Heart left ventricle (tissue), 16 donors: ENCODE measurements around the gene ELAVL1. TPM values are rescaled to one million over a fixed set of nuclear protein-coding genes. Genes with fewer than 3 reads are reported as not detected.
"Not testable (repeated sequence)": the region's sequence is repeated elsewhere in the genome, so short reads cannot be mapped to it uniquely, and the experiment has no call there.

Source experiments
- ATAC-seq, 4 donors: fragments of 200-7000 bp; cut with Tn5 transposase; one replicate each; pipeline ENCODE4 v1.9.1; 2020 to 2022; ENCODE audit warnings: moderate library complexity in 4 of 4, mild to moderate bottlenecking in 3 of 4, moderate number of reproducible peaks in 1 of 4
- DNase-seq, 5 donors: peaks; one replicate each; pipeline ENCODE4 v3.0.0-alpha.2; 2020
- H3K27ac ChIP-seq, 12 donors: fragments of 200-600 bp; sonication (generic) in 4 of 12; one replicate each; pipeline versions ENCODE4 v1.5.0 to v1.8.0; 2016 to 2022; ENCODE audit warnings: mild to moderate bottlenecking in 2 of 12
- H3K27me3 ChIP-seq, 9 donors: fragments of 200-600 bp; sonication (generic) in 2 of 9; one replicate each; pipeline versions ENCODE4 v1.5.1 to v1.8.0; 2016 to 2022; ENCODE audit warnings: mild to moderate bottlenecking in 3 of 9
- H3K36me3 ChIP-seq, 9 donors: fragments of 200-600 bp; sonication (generic) in 2 of 9; one replicate each; pipeline versions ENCODE4 v1.5.0 to v1.8.0; 2018 to 2022; ENCODE audit warnings: mild to moderate bottlenecking in 2 of 9
- H3K4me1 ChIP-seq, 12 donors: fragments of 200-600 bp; sonication (generic) in 4 of 12; one replicate each; pipeline versions ENCODE4 v1.5.0 to v1.8.0; 2016 to 2022; ENCODE audit warnings: mild to moderate bottlenecking in 3 of 12
- H3K4me3 ChIP-seq, 12 donors: fragments of 200-600 bp; sonication (generic) in 4 of 12; one replicate each; pipeline versions ENCODE4 v1.5.0 to v1.8.0; 2017 to 2022; ENCODE audit warnings: mild to moderate bottlenecking in 9 of 12, moderate library complexity in 4 of 12
- H3K9me3 ChIP-seq, 12 donors: fragments of 200-600 bp; sonication (generic) in 4 of 12; one replicate each; pipeline versions ENCODE4 v1.5.0 to v1.8.0; 2016 to 2022; ENCODE audit warnings: mild to moderate bottlenecking in 1 of 12
- POLR2A ChIP-seq, 2 donors: fragments of 450-650 bp; IDR thresholded peaks; one replicate each; pipeline ENCODE4 v1.6.1; 2017; ENCODE audit warnings: antibody characterized with exemption in 2 of 2, mild to moderate bottlenecking in 2 of 2, moderate library complexity in 2 of 2
- WGBS, 4 donors: extraction: QIAGEN DNeasy Blood & Tissue Kit in 2 of 4; methylation state at CpG; one replicate each; pipeline versions ENCODE4 v1.1.5 to v1.1.7; 2013 to 2018; 5-methylcytosine and 5-hydroxymethylcytosine counted together
- intact Hi-C, 10 donors: fragments of 100-400 bp; cut with DNase I; formaldehyde crosslinking; loops; one replicate each; pipeline versions ENCODE4 v1.11.1 to v1.14.2; 2022
- polyA plus RNA-seq, 2 donors: library from polyadenylated mRNA; stranded (reverse); fragments of 200-250 nt; gene quantifications; one replicate each; pipeline ENCODE4 v1.2.3, GENCODE V29; 2013
- total RNA-seq, 9 donors: library from RNA; depleted of rRNA in 2 of 9; stranded (reverse); fragments of >200 nt in 2 of 9; fragmentation: NEBNext Ultra II Directional in 3 of 9; extraction: Animal tissue kit (Norgen Biotek cat#: 25700) in 3 of 9; gene quantifications; one replicate each; pipeline versions ENCODE4 v1.1.0 to v1.2.4, GENCODE V29; 2016 to 2023
- TF ChIP-seq, protein P1 (sequence below), 12 donors: fragments of 200-600 bp; sonication (generic) in 4 of 12; IDR thresholded peaks; one replicate each; pipeline versions ENCODE4 v1.5.0 to v1.8.0; 2018 to 2022; ENCODE audit warnings: antibody characterized with exemption in 12 of 12, mild to moderate bottlenecking in 5 of 12
- donor health status: ischemic (EF 13 %, LVEDD 7.1; RV severe dilation, severe dysfunction).
- donor health status: healthy with polysubstance abuse.
- donor health status: DM: no; HTN: yes; CAD: no.
- donor health status: DM: no; HTN: no; CAD: no.
- donor health status: ischemic (EF 25% LVEDD 6.9; RV normal size, moderate dysfunction).
- donor health status: ischemic (EF 25% LVEDD 5.7; RV mildly dilated, moderate dysfunction).
- donor health status: healthy.
- donor health status: DM: yes; HTN: yes; CAD: no.
- donor health status: ischemic (EF 35%, LVEDD 5.7; RV mildly dilated, moderate dysfunction).
- donor health status: nonischemic (EF 11% LVEDD 7.7; RV severe dilation, severe dysfunction).
- donor health status: DM: yes; HTN: yes; CAD: no.
- donor health status: PGD.
- donor health status: ischemic (EF 29% LVEDD 5.4; RV normal size, mild dysfunction).
- donor health status: nonischemic (EF 23%, LVEDD 6.1; RV moderate dilation, normal function).

ELAVL1 gene
- total and polyA plus RNA-seq, 11 donors: 9.8 to 62.0 (median 52.6) TPM

DNA sequence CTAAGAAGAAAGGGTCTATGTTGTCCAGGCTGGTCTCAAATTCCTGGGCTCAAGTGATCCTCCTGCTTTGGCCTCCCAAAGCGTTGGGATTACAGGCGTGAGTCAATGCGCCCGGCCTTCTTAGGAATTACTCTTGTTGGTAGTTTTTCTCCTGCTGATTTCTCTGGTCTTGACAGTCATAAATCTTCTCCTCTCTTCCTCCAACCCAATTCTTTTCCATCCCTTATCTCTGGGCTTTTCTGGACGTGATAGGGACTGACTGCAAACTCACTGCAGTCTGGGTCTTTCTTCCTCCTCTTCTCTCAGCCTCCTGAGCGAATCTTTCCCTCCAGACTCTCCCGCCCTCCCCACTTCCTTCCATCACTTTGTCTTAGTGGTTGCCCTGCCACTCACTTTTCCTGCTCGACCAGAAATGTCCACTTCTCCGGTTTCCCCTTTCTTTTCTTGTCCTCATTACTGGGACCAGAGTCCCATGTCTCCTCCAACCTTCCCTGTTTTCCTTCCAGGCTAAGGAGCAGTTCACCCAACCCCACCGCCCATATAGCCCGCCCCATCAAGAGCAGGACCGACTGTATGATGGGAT, 40.1 kb downstream of the ELAVL1 start:
- H3K27me3 ChIP-seq: no peaks in the 10 kb centered on the region
- no peaks in the 10 kb centered on the region for H3K9me3 ChIP-seq
- WGBS, 4 donors: 86 to 89% (median 88%) methylated on average over 12 of the region's 12 CpGs
- TF ChIP-seq POLR2A (IDR thresholded peaks at IDR 0.05): no peak
- TF ChIP-seq, protein P1, sequence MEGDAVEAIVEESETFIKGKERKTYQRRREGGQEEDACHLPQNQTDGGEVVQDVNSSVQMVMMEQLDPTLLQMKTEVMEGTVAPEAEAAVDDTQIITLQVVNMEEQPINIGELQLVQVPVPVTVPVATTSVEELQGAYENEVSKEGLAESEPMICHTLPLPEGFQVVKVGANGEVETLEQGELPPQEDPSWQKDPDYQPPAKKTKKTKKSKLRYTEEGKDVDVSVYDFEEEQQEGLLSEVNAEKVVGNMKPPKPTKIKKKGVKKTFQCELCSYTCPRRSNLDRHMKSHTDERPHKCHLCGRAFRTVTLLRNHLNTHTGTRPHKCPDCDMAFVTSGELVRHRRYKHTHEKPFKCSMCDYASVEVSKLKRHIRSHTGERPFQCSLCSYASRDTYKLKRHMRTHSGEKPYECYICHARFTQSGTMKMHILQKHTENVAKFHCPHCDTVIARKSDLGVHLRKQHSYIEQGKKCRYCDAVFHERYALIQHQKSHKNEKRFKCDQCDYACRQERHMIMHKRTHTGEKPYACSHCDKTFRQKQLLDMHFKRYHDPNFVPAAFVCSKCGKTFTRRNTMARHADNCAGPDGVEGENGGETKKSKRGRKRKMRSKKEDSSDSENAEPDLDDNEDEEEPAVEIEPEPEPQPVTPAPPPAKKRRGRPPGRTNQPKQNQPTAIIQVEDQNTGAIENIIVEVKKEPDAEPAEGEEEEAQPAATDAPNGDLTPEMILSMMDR (IDR thresholded peaks at IDR 0.05): no peak
- peaks cover 0 to 98% (median 82%) of the 10 kb centered on the region in 9 donors for H3K36me3 ChIP-seq
- ATAC-seq: no peak
- no peaks in the 10 kb centered on the region for H3K4me1 ChIP-seq
- peak in 1 of 5 donors; percentile 20 for DNase-seq
- intact Hi-C loops: loop anchor here in 2 of 10 donors (5.0 to 10.0 kb wide), 2 partner anchors 37 to 179 kb away; partner anchors contain the start of gene FBN3 (in 1 of the 2)
- no peak overlapping the region for H3K27ac ChIP-seq
- H3K4me3 ChIP-seq: no peak overlapping the region

DNA sequence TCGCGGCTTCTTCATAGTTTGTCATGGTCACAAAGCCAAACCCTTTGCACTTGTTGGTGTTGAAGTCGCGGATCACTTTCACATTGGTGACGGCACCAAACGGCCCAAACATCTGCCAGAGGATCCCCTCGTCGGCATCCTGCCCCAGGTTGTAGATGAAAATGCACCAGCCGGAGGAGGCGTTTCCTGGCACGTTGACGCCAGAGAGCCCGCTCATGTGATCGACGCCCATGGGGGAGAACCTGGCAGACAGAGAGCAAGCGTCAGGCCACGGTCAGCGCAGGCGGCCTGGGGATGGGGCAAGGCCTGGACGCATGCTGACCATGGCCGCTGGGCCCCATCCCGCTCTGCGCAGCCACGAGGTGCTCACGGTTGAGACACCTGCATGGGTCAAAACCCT, 41.9 kb downstream of the ELAVL1 start:
- Histone ChIP-seq H3K9me3 (no peaks in the 10 kb centered on the region), H3K4me3 (no peak overlapping the region), H3K27me3 (no peaks in the 10 kb centered on the region), H3K36me3 (peaks cover 0 to 89% (median 84%) of the 10 kb centered on the region in 9 donors), H3K4me1 (no peaks in the 10 kb centered on the region), H3K27ac (no peak overlapping the region)
- DNase-seq: peak in 2 of 5 donors; percentile 18 to 34
- intact Hi-C loops: loop anchor here in 1 of 10 donors (10.0 kb wide), 1 partner anchor 181 kb away; the partner anchor contains the start of gene FBN3
- ATAC-seq: no peak
- TF ChIP-seq, protein P1 (IDR thresholded peaks at IDR 0.05): no peak
- no peak for TF ChIP-seq POLR2A (IDR thresholded peaks at IDR 0.05)
- WGBS, 4 donors: 88 to 95% (median 92%) methylated on average over 24 to 25 of the region's 25 CpGs

DNA sequence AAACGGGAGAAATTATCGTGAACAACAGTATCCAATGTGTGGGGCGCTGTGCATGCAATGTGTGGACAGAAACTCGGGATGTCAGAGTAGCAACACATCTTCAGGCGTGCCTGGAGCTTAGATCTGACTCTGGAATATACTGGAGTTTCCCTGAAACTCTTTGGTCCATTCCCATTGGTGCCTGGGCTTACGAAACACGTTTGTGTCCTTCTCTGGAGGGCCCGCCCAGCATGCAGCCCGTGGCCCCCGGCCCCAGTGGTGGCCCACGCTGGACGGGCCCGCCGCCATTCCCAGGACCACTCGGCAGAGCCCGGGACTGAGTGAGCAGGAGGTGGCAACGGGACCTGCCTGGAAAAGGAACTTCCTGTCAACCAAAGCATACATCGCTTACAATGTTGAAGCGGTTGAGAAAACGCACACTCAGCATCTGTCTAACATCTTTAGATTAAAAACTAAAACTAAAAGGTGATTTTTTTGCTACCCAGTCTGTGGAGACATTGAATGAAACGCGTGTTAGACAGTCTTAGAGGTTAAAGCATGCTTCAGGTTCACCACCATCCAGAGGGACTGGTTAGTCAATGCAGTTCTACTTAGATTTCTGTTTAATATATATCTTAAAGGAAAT, 42.7 kb downstream of the ELAVL1 start:
- Histone ChIP-seq H3K36me3 (peaks cover 0 to 90% (median 78%) of the 10 kb centered on the region in 9 donors), H3K4me3 (no peak overlapping the region), H3K27ac (no peak overlapping the region), H3K27me3 (no peaks in the 10 kb centered on the region), H3K4me1 (no peaks in the 10 kb centered on the region), H3K9me3 (no peaks in the 10 kb centered on the region)
- DNase-seq (no peak), ATAC-seq (no peak)
- 89 to 92% (median 90%) methylated on average over 22 of the region's 22 CpGs for WGBS, 4 donors
- no peak for TF ChIP-seq POLR2A (IDR thresholded peaks at IDR 0.05)
- TF ChIP-seq, protein P1 (IDR thresholded peaks at IDR 0.05): no peak
- intact Hi-C loops: loop anchor here in 1 of 10 donors (10.0 kb wide), 1 partner anchor 182 kb away; the partner anchor contains the start of gene FBN3

DNA sequence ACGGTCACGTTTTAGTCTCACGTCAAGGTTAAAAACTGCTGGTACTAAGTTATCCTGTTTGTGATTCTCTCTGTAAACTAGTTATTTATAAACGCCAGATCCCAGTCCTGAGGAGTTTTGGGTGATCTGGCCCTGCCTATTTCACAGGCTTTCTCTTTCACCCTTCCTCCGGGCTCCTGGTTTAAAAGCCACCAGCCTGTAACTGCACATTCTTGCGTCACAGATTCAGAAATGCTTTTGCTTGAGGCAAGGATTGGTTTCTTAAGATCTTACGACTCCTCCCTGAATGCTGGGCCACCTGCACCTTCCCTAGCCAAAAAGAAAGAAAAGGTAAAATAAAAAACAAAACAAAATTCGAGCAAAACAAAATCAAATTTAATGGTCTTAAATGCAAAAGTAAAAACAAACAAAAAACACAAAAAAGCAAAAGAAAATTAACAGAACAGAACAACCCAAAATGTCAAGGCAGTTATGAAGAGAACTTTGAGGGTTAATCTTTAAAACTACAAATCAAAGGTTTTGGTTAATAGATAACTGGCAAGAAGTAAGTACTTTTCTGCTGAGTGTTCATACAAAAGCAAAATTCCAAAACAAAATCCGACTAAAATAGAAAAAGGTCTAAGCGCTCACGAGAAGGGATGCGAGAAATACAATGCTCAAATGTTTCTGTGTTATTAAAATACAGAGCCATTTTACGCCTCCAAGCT, 43.4 kb downstream of the ELAVL1 start:
- Histone ChIP-seq H3K27ac (no peak overlapping the region), H3K4me3 (no peak overlapping the region), H3K27me3 (no peaks in the 10 kb centered on the region), H3K9me3 (no peaks in the 10 kb centered on the region), H3K4me1 (no peaks in the 10 kb centered on the region), H3K36me3 (peaks cover 0 to 83% (median 72%) of the 10 kb centered on the region in 9 donors)
- 89 to 92% (median 91%) methylated on average over 13 of the region's 13 CpGs for WGBS, 4 donors
- intact Hi-C loops: loop anchor here in 1 of 10 donors (10.0 kb wide), 1 partner anchor 183 kb away; the partner anchor contains the start of gene FBN3
- no peak for ATAC-seq
- no peak for DNase-seq
- TF ChIP-seq POLR2A (IDR thresholded peaks at IDR 0.05): no peak
- TF ChIP-seq, protein P1 (IDR thresholded peaks at IDR 0.05): no peak

DNA sequence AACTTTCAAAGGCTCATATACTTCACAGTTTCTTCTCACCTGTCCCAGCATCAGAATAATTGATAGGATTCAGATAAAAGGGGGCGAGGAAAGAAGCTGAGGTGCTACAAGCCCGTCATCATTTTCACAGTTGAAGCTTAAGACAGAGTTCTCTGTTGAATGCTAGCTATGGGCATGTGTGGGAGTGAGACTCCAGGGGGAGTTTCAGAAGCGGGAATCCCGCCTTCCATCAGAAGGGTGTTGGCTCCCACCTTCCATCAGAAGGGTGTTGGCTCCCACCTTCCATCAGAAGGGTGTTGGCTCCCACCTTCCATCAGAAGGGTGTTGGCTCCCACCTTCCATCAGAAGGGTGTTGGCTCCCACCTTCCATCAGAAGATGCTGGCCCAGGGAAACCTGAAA, 44.4 kb downstream of the ELAVL1 start:
- H3K4me3 ChIP-seq, H3K27ac ChIP-seq, DNase-seq, ATAC-seq, H3K9me3 ChIP-seq, H3K4me1 ChIP-seq, H3K27me3 ChIP-seq: not testable (repeated sequence)
- 90 to 94% (median 92%) methylated on average over 4 of the region's 4 CpGs for WGBS, 4 donors
- peaks cover 0 to 73% (median 66%) of the 10 kb centered on the region in 9 donors for H3K36me3 ChIP-seq
- intact Hi-C loops: loop anchor here in 1 of 10 donors (10.0 kb wide), 1 partner anchor 184 kb away; the partner anchor contains the start of gene FBN3
